IMR-90 (cell line): Measurements from ENCODE around the gene CD44.

Experiments used
- CEBPB ChIP-seq: IDR thresholded peaks from 2 replicates; pipeline ENCODE4 v1.6.1; 2012; ENCODE audit warnings: low read depth, low read length, improper control_type of control experiment
- MAFK ChIP-seq: IDR thresholded peaks from 2 replicates; pipeline ENCODE4 v1.6.1; 2012; ENCODE audit warnings: low read depth, low read length, improper control_type of control experiment
- MXI1 ChIP-seq: IDR thresholded peaks from 2 replicates; pipeline ENCODE4 v1.6.1; 2012; ENCODE audit warnings: low read depth, mild to moderate bottlenecking, low read length, moderate library complexity, borderline replicate concordance
- POLR2A ChIP-seq: IDR thresholded peaks from 2 replicates; pipeline ENCODE4 v1.6.1; 2012; ENCODE audit warnings: mild to moderate bottlenecking, low read depth, low read length
- RCOR1 ChIP-seq: IDR thresholded peaks from 2 replicates; pipeline ENCODE4 v1.6.1; 2012; ENCODE audit warnings: mild to moderate bottlenecking, low read length, improper control_type of control experiment; ENCODE audit not compliant: insufficient replicate concordance
- SMC3 ChIP-seq: fragments of 150-350 bp; IDR thresholded peaks from 2 replicates; pipeline ENCODE4 v1.6.1; 2016; ENCODE audit warnings: low read depth, mild to moderate bottlenecking, antibody characterized with exemption, low read length, moderate library complexity
- TF ChIP-seq, protein P1 (sequence below): conservative IDR thresholded peaks from 2 replicates; pipeline ENCODE4 v1.5.1; 2012; ENCODE audit warnings: mild to moderate bottlenecking, low read depth, low read length, improper control_type of control experiment

DNA sequence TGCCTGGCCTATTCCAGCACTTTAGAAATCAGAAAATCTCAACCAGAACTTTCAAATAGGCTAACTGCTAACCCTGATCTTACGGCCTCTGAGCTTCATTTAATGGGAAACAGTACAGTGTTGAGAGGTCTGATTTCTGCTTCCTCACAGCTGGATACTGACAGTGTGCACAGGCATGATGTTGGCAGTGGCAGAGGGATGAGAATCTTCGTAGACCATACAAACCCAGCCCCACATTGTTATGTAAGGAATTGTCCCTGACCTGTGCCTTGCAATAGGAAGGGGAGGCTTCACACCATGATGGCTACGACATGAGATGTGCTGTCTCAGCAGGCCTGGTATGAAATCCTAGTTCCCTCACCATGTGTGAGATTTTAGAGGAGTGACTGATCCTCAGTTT is 49.0 kb downstream of the CD44 start:
- TF ChIP-seq RCOR1 (no peak), MXI1 (no peak), SMC3 (no peak), POLR2A (no peak), CEBPB (no peak), MAFK (no peak)
- TF ChIP-seq, protein P1, sequence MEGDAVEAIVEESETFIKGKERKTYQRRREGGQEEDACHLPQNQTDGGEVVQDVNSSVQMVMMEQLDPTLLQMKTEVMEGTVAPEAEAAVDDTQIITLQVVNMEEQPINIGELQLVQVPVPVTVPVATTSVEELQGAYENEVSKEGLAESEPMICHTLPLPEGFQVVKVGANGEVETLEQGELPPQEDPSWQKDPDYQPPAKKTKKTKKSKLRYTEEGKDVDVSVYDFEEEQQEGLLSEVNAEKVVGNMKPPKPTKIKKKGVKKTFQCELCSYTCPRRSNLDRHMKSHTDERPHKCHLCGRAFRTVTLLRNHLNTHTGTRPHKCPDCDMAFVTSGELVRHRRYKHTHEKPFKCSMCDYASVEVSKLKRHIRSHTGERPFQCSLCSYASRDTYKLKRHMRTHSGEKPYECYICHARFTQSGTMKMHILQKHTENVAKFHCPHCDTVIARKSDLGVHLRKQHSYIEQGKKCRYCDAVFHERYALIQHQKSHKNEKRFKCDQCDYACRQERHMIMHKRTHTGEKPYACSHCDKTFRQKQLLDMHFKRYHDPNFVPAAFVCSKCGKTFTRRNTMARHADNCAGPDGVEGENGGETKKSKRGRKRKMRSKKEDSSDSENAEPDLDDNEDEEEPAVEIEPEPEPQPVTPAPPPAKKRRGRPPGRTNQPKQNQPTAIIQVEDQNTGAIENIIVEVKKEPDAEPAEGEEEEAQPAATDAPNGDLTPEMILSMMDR = no peak
